Right lobe of liver (tissue), 6 donors: Measurements from ENCODE around the gene CD99. TPM values are rescaled to one million over a fixed set of nuclear protein-coding genes. Genes with fewer than 3 reads are reported as not detected.
A peak's percentile ranks its signal among the peaks of the same experiment; 100 is the strongest.
"Not testable (repeated sequence)": the region's sequence is repeated elsewhere in the genome, so short reads cannot be mapped to it uniquely, and the experiment has no call there.

Experiments used
- ATAC-seq, 4 donors: fragments of 200-7000 bp; cut with Tn5 transposase; one replicate each; pipeline ENCODE4 v1.9.1; 2020; ENCODE audit warnings: mild to moderate bottlenecking in 4 of 4, moderate library complexity in 4 of 4
- DNase-seq, 3 donors: peaks; one replicate each; pipeline ENCODE4 v3.0.0-alpha.2; 2020
- H3K27ac ChIP-seq, 3 donors: fragments of 200-600 bp; one replicate each; pipeline ENCODE4 v1.8.0; 2022
- H3K27me3 ChIP-seq, 2 donors: fragments of 200-600 bp; one replicate each; pipeline ENCODE4 v1.8.0; 2022
- H3K36me3 ChIP-seq, 4 donors: fragments of 200-600 bp; sonication (generic) in 1 of 4; one replicate each; pipeline versions ENCODE4 v1.5.1 to v1.8.0; 2017 to 2022; ENCODE audit warnings: control low read depth in 1 of 4
- H3K4me1 ChIP-seq, 4 donors: fragments of 200-600 bp; sonication (generic) in 1 of 4; one replicate each; pipeline versions ENCODE4 v1.5.1 to v1.8.0; 2017 to 2022; ENCODE audit warnings: control low read depth in 1 of 4
- H3K4me3 ChIP-seq, 3 donors: fragments of 200-600 bp; one replicate each; pipeline ENCODE4 v1.8.0; 2022
- H3K9me3 ChIP-seq, 4 donors: fragments of 200-600 bp; sonication (generic) in 1 of 4; one replicate each; pipeline versions ENCODE4 v1.5.1 to v1.8.0; 2017 to 2022; ENCODE audit warnings: control low read depth in 1 of 4
- CTCF ChIP-seq, 4 donors: fragments of 200-600 bp in 3 of 4; fragments of 450-650 bp in 1 of 4; IDR thresholded peaks; one replicate each; pipeline versions ENCODE4 v1.5.1 to v1.8.0; 2016 to 2022; ENCODE audit warnings: antibody characterized with exemption in 4 of 4, mild to moderate bottlenecking in 2 of 4
- POLR2A ChIP-seq: fragments of 450-650 bp; IDR thresholded peaks from one replicate; pipeline ENCODE4 v1.6.1; 2017; ENCODE audit warnings: antibody characterized with exemption, mild to moderate bottlenecking
- WGBS: methylation state at CpG from one replicate; pipeline ENCODE4 v1.1.6; 2018; ENCODE audit warnings: low coverage, low lambda C conversion rate; ENCODE audit not compliant: insufficient coverage; ENCODE audit errors: missing lambda C conversion rate; 5-methylcytosine and 5-hydroxymethylcytosine counted together
- intact Hi-C, 2 donors: fragments of 100-400 bp; cut with DNase I; formaldehyde crosslinking; loops; one replicate each; pipeline versions ENCODE4 v1.11.2 to v1.14.1; 2022
- total RNA-seq, 6 experiments: library from RNA; depleted of rRNA in 2 of 6; stranded (reverse); fragments of >200 nt in 2 of 6; fragmentation: NEBNext Ultra II Directional in 3 of 6; extraction: Animal tissue kit (Norgen Biotek cat#: 25700) in 3 of 6; gene quantifications; one replicate each; pipeline versions ENCODE4 v1.1.0 to v1.2.4, GENCODE V29; 2016 to 2023
- donor health status: DM: no; HTN: yes; CAD: no.
- donor health status: DM: no; HTN: no; CAD: no.
- donor health status: DM: no; HTN: no; CAD: no.
- donor health status: DM: no; HTN: yes; CAD: no.
- donor health status: DM: no; HTN: yes; CAD: no.

The CD99 gene
- total RNA-seq, 6 experiments from 2014 or later: 88.5 to 139 (median 119) TPM

GRCh38 chrX:2766906-2767305, 75.8 kb downstream of the CD99 start:
- intact Hi-C loops: no loop called here
- DNase-seq: no peak
- Histone ChIP-seq H3K4me3 (no peak overlapping the region), H3K9me3 (no peaks in the 10 kb centered on the region), H3K27me3 (no peaks in the 10 kb centered on the region), H3K4me1 (no peaks in the 10 kb centered on the region), H3K27ac (no peak overlapping the region), H3K36me3 (no peaks in the 10 kb centered on the region)
- 76% methylated on average over 9 of the region's 11 CpGs for WGBS
- no peak for TF ChIP-seq POLR2A
- TF ChIP-seq CTCF (IDR thresholded peaks at IDR 0.05): no peak
- ATAC-seq: no peak

- ATAC-seq: no peak
- 50% methylated on average over 7 of the region's 25 CpGs for WGBS
- intact Hi-C loops: no loop called here
These were observed 76.7 kb downstream of the CD99 start for GRCh38 chrX:2767631-2768455.

GRCh38 chrX:2769615-2770014, 78.5 kb downstream of the CD99 start:
- WGBS: no CpG with 5 or more reads among the region's 1 CpG
- Histone ChIP-seq H3K9me3 (no peaks in the 10 kb centered on the region), H3K36me3 (no peaks in the 10 kb centered on the region), H3K4me1 (no peaks in the 10 kb centered on the region), H3K4me3 (no peak overlapping the region), H3K27ac (no peak overlapping the region), H3K27me3 (no peaks in the 10 kb centered on the region)
- TF ChIP-seq POLR2A (no peak), CTCF (IDR thresholded peaks at IDR 0.05) (no peak)
- intact Hi-C loops: no loop called here
- DNase-seq (no peak), ATAC-seq (no peak)

More at GRCh38 chrX:2767631-2768455, 76.7 kb downstream of the CD99 start:
- no peaks in the 10 kb centered on the region for H3K27me3 ChIP-seq
- H3K9me3 ChIP-seq: no peaks in the 10 kb centered on the region
- H3K27ac ChIP-seq: no peak overlapping the region
- no peaks in the 10 kb centered on the region for H3K4me1 ChIP-seq
- TF ChIP-seq CTCF (IDR thresholded peaks at IDR 0.05) (no peak), POLR2A (no peak)
- no peak overlapping the region for H3K4me3 ChIP-seq
- peak in 1 of 3 donors; percentile 67 for DNase-seq
- no peaks in the 10 kb centered on the region for H3K36me3 ChIP-seq

- H3K36me3 ChIP-seq, H3K4me1 ChIP-seq, intact Hi-C loops, ATAC-seq, H3K9me3 ChIP-seq, H3K27ac ChIP-seq, H3K4me3 ChIP-seq, DNase-seq, H3K27me3 ChIP-seq: not testable (repeated sequence)
- 52% methylated on average over 5 of the region's 10 CpGs for WGBS
These were observed 82.3 kb downstream of the CD99 start for GRCh38 chrX:2773166-2774055.

- ATAC-seq (no peak), DNase-seq (no peak)
- no peaks in the 10 kb centered on the region for H3K27me3 ChIP-seq
- H3K9me3 ChIP-seq: no peaks in the 10 kb centered on the region
- intact Hi-C loops: no loop called here
- H3K36me3 ChIP-seq: no peaks in the 10 kb centered on the region
- H3K4me1 ChIP-seq: no peaks in the 10 kb centered on the region
- TF ChIP-seq POLR2A (no peak), CTCF (IDR thresholded peaks at IDR 0.05) (no peak)
- H3K4me3 ChIP-seq: no peak overlapping the region
- H3K27ac ChIP-seq: no peak overlapping the region
- 65% methylated on average over 4 of the region's 5 CpGs for WGBS
These were observed 83.0 kb downstream of the CD99 start for GRCh38 chrX:2774057-2774456.
